Aorta (tissue), 5 donors: ENCODE measurements around the gene STAT5A. TPM values are rescaled to one million over a fixed set of nuclear protein-coding genes. Genes with fewer than 3 reads are reported as not detected.

Experiments used
- ATAC-seq: fragments of 200-7000 bp; cut with Tn5 transposase; one replicate; pipeline ENCODE4 v1.9.1; 2022; ENCODE audit warnings: moderate library complexity; ENCODE audit not compliant: low FRiP score
- DNase-seq, 2 donors: peaks; one replicate each; pipeline ENCODE4 v3.0.0-alpha.2; 2020
- H3K27ac ChIP-seq, 2 donors: one replicate each; pipeline ENCODE4 v1.5.1; 2013; ENCODE audit warnings: low read length in 2 of 2, mild to moderate bottlenecking in 2 of 2, moderate library complexity in 2 of 2, control low read depth in 1 of 2, inconsistent platforms in 1 of 2, low read depth in 1 of 2
- H3K27me3 ChIP-seq, 2 donors: one replicate each; pipeline ENCODE4 v1.6.1; 2013; ENCODE audit warnings: control low read depth in 1 of 2, low read length in 1 of 2, mild to moderate bottlenecking in 1 of 2, moderate library complexity in 1 of 2; ENCODE audit not compliant: insufficient read depth in 2 of 2, control insufficient read depth in 1 of 2
- H3K36me3 ChIP-seq, 2 donors: one replicate each; pipeline ENCODE4 v1.6.1; 2013; ENCODE audit warnings: control low read depth in 1 of 2, low read length in 1 of 2, mild to moderate bottlenecking in 1 of 2; ENCODE audit not compliant: insufficient read depth in 2 of 2, control insufficient read depth in 1 of 2
- H3K4me1 ChIP-seq, 2 donors: one replicate each; pipeline ENCODE4 v1.6.1; 2013; ENCODE audit warnings: low read length in 2 of 2, control low read depth in 1 of 2, mild to moderate bottlenecking in 1 of 2, moderate library complexity in 1 of 2; ENCODE audit not compliant: insufficient read depth in 2 of 2, control insufficient read depth in 1 of 2
- H3K4me3 ChIP-seq, 2 donors: one replicate each; pipeline ENCODE4 v1.5.1; 2013; ENCODE audit warnings: low read length in 2 of 2, control low read depth in 1 of 2, mild to moderate bottlenecking in 1 of 2
- H3K9me3 ChIP-seq: one replicate; pipeline ENCODE4 v1.6.1; 2013; ENCODE audit warnings: mild to moderate bottlenecking, low read length; ENCODE audit not compliant: control insufficient read depth
- WGBS, 2 donors: extraction: QIAGEN DNeasy Blood & Tissue Kit; methylation state at CpG; one replicate each; pipeline ENCODE4 v1.1.7; 2013; 5-methylcytosine and 5-hydroxymethylcytosine counted together
- intact Hi-C, 2 donors: fragments of 100-400 bp; cut with DNase I; formaldehyde crosslinking; loops; one replicate each; pipeline versions ENCODE4 v1.14.2 to v1.15.0; 2022
- polyA plus RNA-seq, 2 donors: library from polyadenylated mRNA; stranded (reverse); fragments of 200-250 nt; gene quantifications; one replicate each; pipeline ENCODE4 v1.2.3, GENCODE V29; 2013
- total RNA-seq, 2 donors: library from RNA; stranded (reverse); fragmentation: NEBNext Ultra II Directional; extraction: Animal tissue kit (Norgen Biotek cat#: 25700); gene quantifications; one replicate each; pipeline ENCODE4 v1.2.1, GENCODE V29; 2021
- donor health status: healthy with polysubstance abuse.
- donor health status: Bipolar disorder and iron deficiency.
- donor health status: DM: no; HTN: no; CAD: no.
- donor health status: DM: no; HTN: no; CAD: no.
- donor health status: DM: yes; HTN: yes; CAD: no.

The STAT5A gene
- total and polyA plus RNA-seq, 4 donors: 10.9 to 63.2 (median 31.4) TPM

GRCh38 chr17:42323268-42323773 lies 35.0 kb downstream of the STAT5A start:
- no peak for ATAC-seq
- Histone ChIP-seq H3K27me3 (no peaks in the 10 kb centered on the region), H3K36me3 (peaks cover 0 to 5% of the 10 kb centered on the region in 2 donors), H3K27ac (peak overlapping the region in 1 of 2 donors; percentile 4), H3K4me3 (no peak overlapping the region), H3K9me3 (no peaks in the 10 kb centered on the region), H3K4me1 (no peaks in the 10 kb centered on the region)
- WGBS, 2 donors: 63 to 78% methylated on average over 5 of the region's 5 CpGs
- intact Hi-C loops: loop anchor here (2.0 to 5.0 kb wide), 3 partner anchors 64 to 203 kb away; partner anchors contain the start of gene STAT3 (in 1 of the 2)
- DNase-seq: peak in 1 of 2 donors; percentile 35

- H3K36me3 ChIP-seq: peaks cover 0 to 5% of the 10 kb centered on the region in 2 donors
- intact Hi-C loops: loop anchor here (2.0 to 5.0 kb wide), 3 partner anchors 62 to 196 kb away; partner anchors contain the start of gene STAT3 (in 1 of the 2)
- WGBS, 2 donors: 15% methylated on average over 7 of the region's 7 CpGs
- DNase-seq: peak; percentile 75 to 81
- H3K27ac ChIP-seq: peak overlapping the region; percentile 22 to 65
- ATAC-seq: peak; percentile 68
- no peaks in the 10 kb centered on the region for H3K27me3 ChIP-seq
- H3K9me3 ChIP-seq: no peaks in the 10 kb centered on the region
- H3K4me1 ChIP-seq: no peaks in the 10 kb centered on the region
- no peak overlapping the region for H3K4me3 ChIP-seq
Observed at GRCh38 chr17:42325026-42325425, 36.7 kb downstream of the STAT5A start.

- peak; percentile 62 for ATAC-seq
- Histone ChIP-seq H3K27ac (peak overlapping the region; percentile 57 to 79), H3K4me3 (no peak overlapping the region), H3K4me1 (no peaks in the 10 kb centered on the region), H3K27me3 (no peaks in the 10 kb centered on the region), H3K36me3 (peaks cover 4 to 5% of the 10 kb centered on the region in 2 donors), H3K9me3 (no peaks in the 10 kb centered on the region)
- intact Hi-C loops: loop anchor here in 1 of 2 donors (5.0 kb wide), 2 partner anchors 58 to 188 kb away; partner anchors contain the start of gene STAT3
- peak in 1 of 2 donors; percentile 47 for DNase-seq
- WGBS, 2 donors: 27 to 28% methylated on average over 11 of the region's 11 CpGs
Observed at GRCh38 chr17:42329025-42329976, 41.0 kb downstream of the STAT5A start.

DNA sequence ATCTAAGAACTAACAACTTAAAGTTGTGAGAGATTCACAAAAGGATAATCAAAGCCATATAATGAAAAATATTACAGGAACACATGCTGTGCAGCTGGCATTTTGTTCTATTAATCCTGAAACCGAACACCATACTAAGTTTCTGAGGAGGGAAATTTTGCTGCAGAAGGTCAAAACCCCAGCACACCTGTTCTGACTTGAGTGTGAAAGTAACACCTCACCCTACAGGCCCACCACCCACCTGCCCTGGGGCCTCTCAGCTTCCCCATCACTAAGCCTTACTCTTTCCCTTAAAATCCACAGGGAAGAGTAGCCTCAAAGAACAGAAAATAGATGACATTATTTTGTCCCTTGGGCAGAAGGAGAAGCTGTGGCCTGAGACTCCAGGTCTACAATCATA lies 44.8 kb downstream of the STAT5A start:
- Histone ChIP-seq H3K4me1 (no peaks in the 10 kb centered on the region), H3K4me3 (no peak overlapping the region), H3K36me3 (peaks cover 10 to 14% of the 10 kb centered on the region in 2 donors), H3K27ac (no peak overlapping the region), H3K27me3 (no peaks in the 10 kb centered on the region), H3K9me3 (no peaks in the 10 kb centered on the region)
- intact Hi-C loops: no loop called here
- WGBS, 2 donors: 73 to 91% methylated on average over 1 of the region's 1 CpG
- ATAC-seq (no peak), DNase-seq (no peak)

DNA sequence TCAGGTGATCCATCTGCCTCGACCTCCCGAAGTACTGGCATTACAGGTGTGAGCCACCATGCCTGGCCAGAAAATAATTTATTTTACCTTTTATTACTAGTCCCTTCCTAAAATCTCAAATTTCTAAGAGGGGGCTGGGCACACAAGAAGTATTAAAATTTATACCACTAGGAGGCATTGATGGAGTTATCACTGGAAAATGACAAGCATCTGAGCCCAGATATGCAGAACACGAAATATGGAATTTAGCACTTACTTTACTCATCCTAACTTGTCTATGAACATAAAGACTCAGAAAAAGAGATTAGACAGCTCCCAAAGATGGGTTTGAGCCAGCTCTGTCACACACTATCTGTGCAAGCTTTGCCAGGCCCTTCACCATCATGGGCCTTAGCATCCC lies 46.4 kb downstream of the STAT5A start:
- Histone ChIP-seq H3K4me1 (no peaks in the 10 kb centered on the region), H3K9me3 (no peaks in the 10 kb centered on the region), H3K36me3 (peaks cover 13 to 14% of the 10 kb centered on the region in 2 donors), H3K27me3 (no peaks in the 10 kb centered on the region), H3K27ac (no peak overlapping the region), H3K4me3 (no peak overlapping the region)
- WGBS, 2 donors: 66 to 67% methylated on average over 3 of the region's 3 CpGs
- ATAC-seq: no peak
- intact Hi-C loops: no loop called here
- no peak for DNase-seq

GRCh38 chr17:42337442-42337841 lies 49.1 kb downstream of the STAT5A start:
- peaks cover 0 to 1% of the 10 kb centered on the region in 2 donors for H3K4me1 ChIP-seq
- H3K9me3 ChIP-seq: no peaks in the 10 kb centered on the region
- H3K27me3 ChIP-seq: no peaks in the 10 kb centered on the region
- 59 to 67% methylated on average over 15 of the region's 15 CpGs for WGBS, 2 donors
- intact Hi-C loops: no loop called here
- peak overlapping the region in 1 of 2 donors; percentile 18 for H3K27ac ChIP-seq
- peak in 1 of 2 donors; percentile 64 for DNase-seq
- ATAC-seq: no peak
- no peak overlapping the region for H3K4me3 ChIP-seq
- H3K36me3 ChIP-seq: peaks cover 14 to 15% of the 10 kb centered on the region in 2 donors

- Histone ChIP-seq H3K4me3 (no peak overlapping the region), H3K27me3 (no peaks in the 10 kb centered on the region), H3K4me1 (peaks cover 0 to 1% of the 10 kb centered on the region in 2 donors), H3K27ac (no peak overlapping the region), H3K9me3 (no peaks in the 10 kb centered on the region), H3K36me3 (peaks cover 11 to 15% of the 10 kb centered on the region in 2 donors)
- ATAC-seq (no peak), DNase-seq (no peak)
- intact Hi-C loops: no loop called here
- 87 to 91% methylated on average over 4 of the region's 4 CpGs for WGBS, 2 donors
Observed at GRCh38 chr17:42338427-42338985, 50.2 kb downstream of the STAT5A start.

DNA sequence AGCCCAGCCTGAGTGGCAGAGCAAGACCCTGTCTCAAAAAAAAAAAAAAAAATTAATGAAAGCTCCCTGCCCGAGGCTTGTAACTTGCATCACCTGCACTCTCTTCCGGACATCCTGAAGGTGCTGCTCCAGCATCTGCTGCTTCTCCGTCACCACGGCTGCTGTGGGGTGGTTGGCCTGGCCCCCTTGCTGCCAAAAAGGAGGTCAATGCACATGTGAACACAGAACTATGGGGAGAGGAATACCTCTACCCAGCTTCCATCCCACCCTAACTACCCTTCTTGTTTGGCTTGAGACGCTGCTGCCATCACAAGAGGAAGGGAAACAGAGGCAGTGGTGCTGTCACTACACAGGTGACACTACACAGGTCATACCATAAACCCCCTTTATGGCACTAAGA lies 50.9 kb downstream of the STAT5A start:
- Histone ChIP-seq H3K27me3 (no peaks in the 10 kb centered on the region), H3K36me3 (peaks cover 10 to 15% of the 10 kb centered on the region in 2 donors), H3K4me3 (no peak overlapping the region), H3K9me3 (no peaks in the 10 kb centered on the region), H3K4me1 (peaks cover 0 to 1% of the 10 kb centered on the region in 2 donors), H3K27ac (no peak overlapping the region)
- intact Hi-C loops: no loop called here
- ATAC-seq (no peak), DNase-seq (no peak)
- 85 to 89% methylated on average over 5 of the region's 5 CpGs for WGBS, 2 donors
